GM23248 (cell line): Measurements from ENCODE around the gene BTNL3.

Experiments used
- EZH2 ChIP-seq: fragments of 200-600 bp; sonication (generic); IDR thresholded peaks from 2 replicates; pipeline ENCODE4 v1.6.1; 2018; ENCODE audit warnings: antibody characterized with exemption, mild to moderate bottlenecking; ENCODE audit not compliant: insufficient read depth, poor library complexity, severe bottlenecking
- EZH2phosphoT487 ChIP-seq: fragments of 200-600 bp; sonication (generic); IDR thresholded peaks from 2 replicates; pipeline ENCODE4 v1.6.1; 2018; ENCODE audit warnings: antibody characterized with exemption, moderate library complexity, mild to moderate bottlenecking, low read depth; ENCODE audit not compliant: insufficient read depth

- TF ChIP-seq EZH2phosphoT487 (no peak), EZH2 (no peak)
Measured at GRCh38 chr5:180990882-180991242, 2.2 kb downstream of the BTNL3 start.
